Right lung (tissue), 5 donors: ENCODE results near the gene DNAJA2. TPM values are rescaled to one million over a fixed set of nuclear protein-coding genes. Genes with fewer than 3 reads are reported as not detected.
"Not testable (repeated sequence)": the region's sequence is repeated elsewhere in the genome, so short reads cannot be mapped to it uniquely, and the experiment has no call there.

Experiments used
- DNase-seq, 2 donors: peaks; one replicate each; pipeline ENCODE4 v3.0.0-alpha.2; 2013
- polyA plus RNA-seq, 5 donors: library from polyadenylated mRNA; unstranded; fragments of 120-200 nt; gene quantifications; one replicate each; pipeline versions ENCODE4 v1.2.1 to v1.2.3, GENCODE V29; 2013; ENCODE audit warnings: inconsistent platforms in 1 of 5, low replicate concordance in 1 of 5; ENCODE audit not compliant: insufficient read length in 5 of 5, insufficient read depth in 1 of 5

DNAJA2 gene
- polyA plus RNA-seq, 5 donors, result 62.1 to 72.0 (median 65.1) TPM

- DNase-seq, result no peak
These were observed 7.5 kb upstream of the DNAJA2 start for GRCh38 chr16:46980926-46981325.

- DNase-seq, result no peak
These were observed 3.1 kb upstream of the DNAJA2 start for GRCh38 chr16:46976550-46976949.

- no peak for DNase-seq
These were observed 2.5 kb upstream of the DNAJA2 start for GRCh38 chr16:46975908-46976470.

- DNase-seq, result no peak
These were observed 1.7 kb upstream of the DNAJA2 start for GRCh38 chr16:46975165-46975564.

GRCh38 chr16:46974352-46974751 is 878 bp upstream of the DNAJA2 start:
- DNase-seq, result no peak

DNA sequence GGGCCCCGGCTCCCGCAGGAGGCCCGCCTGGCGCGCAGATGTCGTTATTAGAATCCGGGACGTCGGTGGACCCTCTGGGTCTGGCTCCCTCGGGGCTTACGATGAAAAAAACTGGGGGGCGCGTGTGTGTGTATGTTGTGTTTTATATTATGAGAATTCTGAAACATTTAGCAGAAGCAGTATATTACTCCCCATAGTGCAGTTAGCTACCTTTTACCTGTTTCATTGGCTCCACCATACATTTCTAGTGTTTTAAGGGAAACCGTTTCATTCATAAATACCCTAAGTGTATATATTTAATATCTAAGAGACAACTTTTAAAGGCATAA is 486 bp upstream of the DNAJA2 start:
- DNase-seq, result no peak

GRCh38 chr16:46972429-46973206 is 856 bp downstream of the DNAJA2 start:
- DNase-seq, result peak in 1 of 2 donors; percentile 25

DNA sequence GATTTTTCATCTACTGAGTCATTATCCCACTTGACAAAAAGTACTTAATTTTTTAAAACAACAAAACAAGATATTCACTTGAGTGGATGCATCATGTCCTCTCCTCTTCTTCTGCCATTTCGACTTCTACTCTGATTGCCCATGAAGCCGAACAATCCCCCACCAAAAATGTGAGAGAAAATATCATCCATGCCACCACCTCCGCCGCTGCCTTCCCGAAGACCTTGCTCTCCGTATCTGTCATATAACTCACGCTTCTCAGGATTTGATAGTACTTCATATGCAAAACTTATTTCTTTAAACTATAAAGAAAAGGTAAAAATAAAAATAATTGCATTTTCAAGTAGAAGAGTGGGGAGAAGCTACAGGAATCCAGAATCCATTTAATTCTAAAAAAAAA is 2.2 kb downstream of the DNAJA2 start:
- DNase-seq, result no peak

- no peak for DNase-seq
These were observed 3.4 kb downstream of the DNAJA2 start for GRCh38 chr16:46970089-46970488.

- no peak for DNase-seq
These were observed 5.4 kb downstream of the DNAJA2 start for GRCh38 chr16:46968063-46968435.

- no peak for DNase-seq
These were observed 10.8 kb downstream of the DNAJA2 start for GRCh38 chr16:46962629-46963028.

GRCh38 chr16:46961373-46962353 is 11.8 kb downstream of the DNAJA2 start:
- no peak for DNase-seq

DNA sequence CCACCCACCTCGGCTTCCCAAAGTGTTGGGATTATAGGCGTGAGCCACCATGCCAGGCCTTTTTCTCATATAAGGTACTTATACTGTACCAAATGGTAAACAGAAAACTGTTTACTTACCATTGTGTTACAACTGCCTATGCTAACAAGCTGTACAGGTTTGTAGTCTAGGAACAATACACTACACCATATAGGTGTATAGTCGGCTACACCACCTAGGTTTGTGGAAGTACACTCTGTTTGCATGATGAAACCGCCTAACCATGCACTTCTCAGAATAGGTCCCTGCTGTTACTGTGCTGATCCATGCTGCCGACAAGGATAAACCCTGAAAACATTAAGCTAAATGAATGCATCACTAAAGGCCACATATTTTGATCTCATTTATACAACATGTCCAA is 18.9 kb downstream of the DNAJA2 start:
- no peak for DNase-seq

DNA sequence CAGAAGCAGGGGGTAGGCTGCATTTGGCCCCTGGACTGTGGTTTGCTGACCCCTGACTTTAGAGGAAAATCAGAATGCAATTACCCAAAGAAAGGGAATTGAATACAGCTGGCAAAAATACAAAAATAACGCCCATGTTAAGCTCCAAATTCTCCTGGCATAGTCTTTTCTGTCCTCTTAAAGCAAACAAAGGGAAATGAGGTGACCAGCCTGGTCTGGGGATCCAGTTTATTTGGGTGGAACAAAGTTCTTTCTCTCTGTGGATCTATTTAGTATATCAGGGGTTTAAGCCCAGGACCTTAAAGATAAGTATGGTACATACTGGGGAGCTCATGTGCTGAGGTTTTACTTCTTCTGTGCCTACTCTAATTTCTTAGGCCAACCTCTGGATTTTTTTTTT is 23.5 kb downstream of the DNAJA2 start:
- no peak for DNase-seq

- no peak for DNase-seq
These were observed 24.1 kb downstream of the DNAJA2 start for GRCh38 chr16:46949241-46949892.

GRCh38 chr16:46948548-46949166 is 24.8 kb downstream of the DNAJA2 start:
- no peak for DNase-seq

DNA sequence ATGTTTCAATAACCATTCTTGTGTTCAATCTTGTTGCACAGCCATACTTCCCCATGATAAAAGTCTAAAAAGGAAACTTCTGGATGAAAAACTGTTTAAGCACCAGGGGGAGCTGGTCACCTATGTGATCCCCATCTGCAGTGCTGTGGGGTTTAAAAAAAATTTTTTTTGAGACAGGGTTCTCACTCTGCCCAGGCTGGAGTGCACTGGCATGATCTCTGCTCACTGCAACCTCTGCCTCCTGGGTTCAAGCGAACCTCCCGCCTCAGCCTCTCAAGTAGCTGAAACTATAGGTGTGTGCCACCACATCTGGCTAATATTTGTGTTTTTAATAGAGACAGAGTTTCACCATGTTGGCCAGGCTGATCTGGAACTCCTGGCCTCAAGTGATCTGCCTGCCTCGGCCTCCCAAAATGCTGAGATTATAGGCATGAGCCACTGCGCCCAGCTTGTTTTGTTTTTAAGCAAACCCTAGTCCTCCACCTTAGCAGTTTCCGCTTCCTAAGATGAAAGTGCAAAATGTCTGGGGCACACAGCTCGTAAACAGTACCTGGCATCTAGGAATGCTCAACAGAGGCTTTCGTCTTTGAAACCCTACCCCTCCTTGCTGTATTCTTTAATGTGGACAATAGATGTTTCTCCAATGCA is 25.4 kb downstream of the DNAJA2 start:
- no peak for DNase-seq

GRCh38 chr16:46944713-46945112 is 28.8 kb downstream of the DNAJA2 start:
- DNase-seq, result not testable (repeated sequence)

GRCh38 chr16:46937536-46937935 is 35.9 kb downstream of the DNAJA2 start:
- no peak for DNase-seq

- no peak for DNase-seq
These were observed 40.7 kb downstream of the DNAJA2 start for GRCh38 chr16:46932802-46933201.

- no peak for DNase-seq
These were observed 42.6 kb downstream of the DNAJA2 start for GRCh38 chr16:46930861-46931260.
